BJ (cell line): ENCODE data around the gene RNF181. TPM values are rescaled to one million over a fixed set of nuclear protein-coding genes. Genes with fewer than 3 reads are reported as not detected.

ENCODE experiments used
- CTCF ChIA-PET: fragments of 350-600 bp; formaldehyde crosslinking; extraction: SDS; loops from one replicate; lab custom pipeline; 2021; ENCODE audit warnings: antibody characterized with exemption, inconsistent platforms; lab: Yijun Ruan, JAX
- POLR2A ChIA-PET: fragments of 300-600 bp; sonication (Branson Sonifier 250); formaldehyde crosslinking; extraction: SDS; loops from one replicate; lab custom pipeline; 2021; ENCODE audit warnings: antibody characterized with exemption; lab: Charles Lee
- DNase-seq: peaks from one replicate; pipeline ENCODE4 v3.0.0-alpha.2; 2011; ENCODE audit warnings: low read depth
- H3K27me3 ChIP-seq: 2 replicates; pipeline ENCODE4 v1.6.0; 2011; ENCODE audit warnings: low read length; ENCODE audit not compliant: control insufficient read depth, insufficient read depth
- H3K36me3 ChIP-seq: 2 replicates; pipeline ENCODE4 v1.5.1; 2011; ENCODE audit warnings: low read length; ENCODE audit not compliant: control insufficient read depth, insufficient read depth
- H3K4me3 ChIP-seq: 2 replicates; pipeline ENCODE4 v1.5.1; 2011; ENCODE audit warnings: low read depth, mild to moderate bottlenecking, control low read depth, low read length
- CTCF ChIP-seq: IDR thresholded peaks from 2 replicates; pipeline ENCODE4 v1.5.1; 2011; ENCODE audit warnings: low read depth, mild to moderate bottlenecking, control low read depth, inconsistent platforms, low read length, moderate library complexity; ENCODE audit not compliant: insufficient read depth
- polyA plus RNA-seq: library from polyadenylated mRNA; depleted of rRNA; stranded (reverse); fragments of >200 nt; gene quantifications from 2 replicates; pipeline ENCODE4 v1.2.3, GENCODE V29; 2011; rRNA removed
- small RNA-seq: library from RNA; depleted of rRNA; stranded (forward); fragments of <200 nt; gene quantifications from one replicate; pipeline ENCODE3, GENCODE V24; 2012; ENCODE audit warnings: low replicate concordance, low read depth; ENCODE audit not compliant: insufficient read length

The RNF181 gene
- polyA plus RNA-seq, 1 experiment: 376 TPM

GRCh38 chr2:85635011-85635410 is 39.5 kb downstream of the RNF181 start:
- POLR2A ChIA-PET: no interaction called here
- H3K36me3 ChIP-seq: peaks cover 24% of the 10 kb centered on the region

GRCh38 chr2:85635636-85636035 is 40.1 kb downstream of the RNF181 start:
- no peak for DNase-seq
- CTCF ChIA-PET: interaction anchor here (0.6 to 6.6 kb wide), 14 partner anchors 8 to 191 kb away, joined by 3 to 92 read pairs (median 6); partner anchors contain the start of gene ATOH8
- H3K4me3 ChIP-seq: no peak overlapping the region
- POLR2A ChIA-PET: no interaction called here
- H3K27me3 ChIP-seq: no peaks in the 10 kb centered on the region
- peaks cover 25% of the 10 kb centered on the region for H3K36me3 ChIP-seq
- no peak for TF ChIP-seq CTCF

More at GRCh38 chr2:85635011-85635410, 39.5 kb downstream of the RNF181 start:
- no peak for DNase-seq
- no peak for TF ChIP-seq CTCF
- no peak overlapping the region for H3K4me3 ChIP-seq
- no peaks in the 10 kb centered on the region for H3K27me3 ChIP-seq
- CTCF ChIA-PET: interaction anchor here (0.7 to 6.6 kb wide), 8 partner anchors 9 to 179 kb away, joined by 3 to 92 read pairs (median 16); no protein-coding TSS in a partner anchor

- CTCF ChIA-PET: interaction anchor here (1.1 kb wide), 1 partner anchor 36 kb away, joined by 3 read pairs; no protein-coding TSS in a partner anchor
- no peak for TF ChIP-seq CTCF
- Histone ChIP-seq H3K4me3 (no peak overlapping the region), H3K27me3 (no peaks in the 10 kb centered on the region), H3K36me3 (peaks cover 30% of the 10 kb centered on the region)
- no peak for DNase-seq
- POLR2A ChIA-PET: no interaction called here
These were observed 47.2 kb downstream of the RNF181 start for GRCh38 chr2:85642725-85643124.

GRCh38 chr2:85644909-85645308 is 49.4 kb downstream of the RNF181 start:
- Histone ChIP-seq H3K4me3 (no peak overlapping the region), H3K27me3 (no peaks in the 10 kb centered on the region), H3K36me3 (peaks cover 27% of the 10 kb centered on the region)
- ChIA-PET POLR2A (no interaction called here), CTCF (interaction anchor here (1.3 to 3.5 kb wide), 3 partner anchors 8 to 169 kb away, joined by 4 to 18 read pairs (median 5); no protein-coding TSS in a partner anchor)
- no peak for DNase-seq
- TF ChIP-seq CTCF: no peak

GRCh38 chr2:85646166-85646565 is 50.6 kb downstream of the RNF181 start:
- POLR2A ChIA-PET: no interaction called here
- H3K27me3 ChIP-seq: no peaks in the 10 kb centered on the region
- no peak for DNase-seq
- H3K4me3 ChIP-seq: no peak overlapping the region
- peaks cover 23% of the 10 kb centered on the region for H3K36me3 ChIP-seq
- no peak for TF ChIP-seq CTCF
- CTCF ChIA-PET: interaction anchor here (1.3 to 3.5 kb wide), 3 partner anchors 9 to 168 kb away, joined by 4 to 18 read pairs (median 5); no protein-coding TSS in a partner anchor

Small RNA genes lying within 50 kb of the gene (small RNA-seq; reads per million reads assigned to genes)
- not detected for gene RN7SL126P

Other genes with a start within 250 kb of the RNF181 start
- gene RETSAT, start 241.2 kb upstream of the RNF181 start, polyA plus RNA-seq: 50.3 and 54.4 TPM in 2 replicates
- 22.4 and 26.3 TPM in 2 replicates for gene ELMOD3, start 241.0 kb upstream of the RNF181 start, polyA plus RNA-seq
- 92.4 and 135 TPM in 2 replicates for gene CAPG, start 185.4 kb upstream of the RNF181 start, polyA plus RNA-seq
- 0.18 and 0.39 TPM in 2 replicates for gene SH2D6, start 177.0 kb upstream of the RNF181 start, polyA plus RNA-seq
- gene MAT2A, start 56.6 kb upstream of the RNF181 start, polyA plus RNA-seq: 261 and 302 TPM in 2 replicates
- gene GGCX, start 34.3 kb upstream of the RNF181 start, polyA plus RNA-seq: 44.4 and 45.9 TPM in 2 replicates
- 0.70 and 2.0 TPM in 2 replicates for gene VAMP8, start 18.2 kb upstream of the RNF181 start, polyA plus RNA-seq
- gene VAMP5, start 11.3 kb upstream of the RNF181 start, polyA plus RNA-seq: 143 and 161 TPM in 2 replicates
- 11.4 and 19.1 TPM in 2 replicates for gene TMEM150A, start 7.0 kb downstream of the RNF181 start, polyA plus RNA-seq
- 16.4 and 18.9 TPM in 2 replicates for gene C2orf68, start 16.3 kb downstream of the RNF181 start, polyA plus RNA-seq
- 49.9 and 50.5 TPM in 2 replicates for gene USP39, start 20.4 kb downstream of the RNF181 start, polyA plus RNA-seq
- gene SFTPB, start 72.5 kb downstream of the RNF181 start, polyA plus RNA-seq: not detected in 2 replicates
- not detected in 2 replicates for gene GNLY, start 98.6 kb downstream of the RNF181 start, polyA plus RNA-seq
- 12.5 and 19.5 TPM in 2 replicates for gene ATOH8, start 158.2 kb downstream of the RNF181 start, polyA plus RNA-seq